Measurements from ENCODE around the gene ZNF689. TPM values are rescaled to one million over a fixed set of nuclear protein-coding genes. Genes with fewer than 3 reads are reported as not detected.
"Not testable (repeated sequence)": the region's sequence is repeated elsewhere in the genome, so short reads cannot be mapped to it uniquely, and the experiment has no call there.

ZNF689 gene
- polyA plus RNA-seq, 12 donors: 6.0 to 12.6 (median 7.5) TPM; not detected in 1

- no peak for DNase-seq
Measured at GRCh38 chr16:30641378-30641982, 31.3 kb upstream of the ZNF689 start.

GRCh38 chr16:30637944-30638343 lies 27.8 kb upstream of the ZNF689 start:
- no peak for DNase-seq

- not testable (repeated sequence) for DNase-seq
Measured at GRCh38 chr16:30637139-30637538, 26.9 kb upstream of the ZNF689 start.

GRCh38 chr16:30636599-30636998 lies 26.4 kb upstream of the ZNF689 start:
- DNase-seq: no peak

DNA sequence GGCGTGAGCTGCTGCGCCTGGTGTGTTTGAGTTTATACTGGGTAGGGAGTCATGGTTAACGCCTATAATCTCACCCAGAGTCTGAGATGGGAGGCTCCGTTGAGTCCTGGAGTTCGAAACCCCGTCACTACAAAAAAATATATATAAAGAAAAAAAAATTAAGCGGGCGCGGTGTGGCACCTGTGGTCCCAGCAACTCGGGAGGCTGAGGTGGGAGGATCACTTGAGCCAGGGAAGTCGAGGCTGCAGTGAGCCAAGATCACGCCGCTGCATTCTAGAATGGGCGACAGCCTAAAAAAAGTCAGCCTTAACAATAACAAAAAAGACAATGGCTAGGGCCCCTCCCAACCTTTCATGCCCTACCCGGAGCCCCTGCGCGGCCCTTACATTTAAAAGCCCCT lies 23.3 kb upstream of the ZNF689 start:
- DNase-seq: no peak

GRCh38 chr16:30632454-30632853 lies 22.3 kb upstream of the ZNF689 start:
- not testable (repeated sequence) for DNase-seq

- peak; percentile 83 for DNase-seq
Measured at GRCh38 chr16:30628628-30629540, 18.7 kb upstream of the ZNF689 start.

- no peak for DNase-seq
Measured at GRCh38 chr16:30626236-30626635, 16.0 kb upstream of the ZNF689 start.

GRCh38 chr16:30623536-30624283 lies 13.5 kb upstream of the ZNF689 start:
- no peak for DNase-seq

GRCh38 chr16:30622455-30623032 lies 12.4 kb upstream of the ZNF689 start:
- DNase-seq: no peak

DNA sequence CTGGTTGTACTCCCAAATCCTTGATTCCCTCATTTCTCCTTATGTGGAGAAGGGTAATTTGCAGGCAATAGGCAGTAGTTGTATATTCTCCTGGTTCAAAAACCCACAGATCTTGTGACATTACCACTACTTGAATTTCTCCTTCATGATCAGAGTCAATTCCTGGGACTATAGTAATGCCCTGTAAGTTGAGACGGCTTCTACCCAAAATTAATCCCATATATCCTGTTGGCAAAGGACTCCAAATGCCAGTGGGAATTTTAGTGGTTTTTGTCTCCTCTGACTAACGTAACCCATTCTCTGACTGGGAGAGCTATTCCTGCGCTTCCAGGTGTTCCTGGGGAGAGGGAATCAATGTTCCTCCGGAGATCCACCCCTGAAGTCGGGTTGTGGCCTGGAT lies 11.6 kb upstream of the ZNF689 start:
- no peak for DNase-seq

DNA sequence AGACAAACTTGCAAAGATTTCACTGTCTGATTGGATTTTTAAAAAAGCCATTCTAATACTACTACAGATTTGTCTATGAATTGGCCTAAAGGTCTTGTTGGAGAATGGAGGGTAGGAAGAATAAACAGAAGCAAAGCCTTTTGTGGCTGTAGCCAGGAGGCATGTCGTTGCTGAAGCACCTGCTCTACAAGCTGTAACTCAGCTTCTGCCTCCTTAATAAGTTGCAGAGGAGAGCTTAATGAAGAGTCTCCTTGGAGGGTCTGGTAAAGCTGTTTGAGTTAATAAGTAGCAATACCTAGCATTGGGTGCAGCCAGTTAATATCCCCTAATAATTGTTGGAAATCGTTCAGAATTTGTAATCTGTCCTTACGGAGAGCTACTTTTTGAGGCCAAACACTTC lies 10.0 kb upstream of the ZNF689 start:
- no peak for DNase-seq

DNA sequence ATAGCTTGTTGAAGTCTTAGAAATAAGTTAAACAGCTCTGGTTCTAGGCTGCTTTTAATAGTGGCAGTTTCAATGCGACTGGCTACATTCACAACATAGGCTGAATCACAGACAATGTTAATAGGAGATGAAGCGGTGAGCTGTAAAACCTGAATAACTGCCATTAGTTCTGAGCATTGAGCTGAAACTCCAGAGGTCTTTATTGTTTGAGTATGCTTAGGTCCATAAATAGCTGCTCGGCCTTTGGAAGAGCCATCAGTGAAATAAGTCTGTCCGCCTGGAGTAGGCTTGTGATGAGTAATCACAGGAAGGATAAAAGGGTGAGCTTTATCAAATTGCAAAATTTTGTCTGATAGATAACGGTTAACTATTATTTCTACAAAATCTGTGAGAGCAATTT lies 9.4 kb upstream of the ZNF689 start:
- no peak for DNase-seq

DNA sequence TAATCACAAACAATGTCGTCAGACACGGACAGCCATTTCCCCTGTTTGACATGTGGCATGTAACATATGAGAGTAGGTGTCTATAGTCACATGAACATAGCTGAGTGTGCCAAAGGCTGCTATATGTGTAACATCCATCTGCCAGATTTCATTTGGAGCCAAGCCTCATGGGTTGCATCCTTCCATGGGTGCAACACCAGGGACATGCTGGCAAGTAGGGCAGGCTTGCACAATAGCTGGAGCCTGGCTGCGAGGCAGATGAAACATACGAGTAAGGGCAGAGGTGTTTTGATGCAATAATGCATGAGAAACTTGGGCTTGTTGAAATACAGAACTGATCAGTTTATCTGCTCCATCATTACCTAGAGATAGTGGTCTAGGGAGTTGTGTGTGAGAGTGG lies 9.0 kb upstream of the ZNF689 start:
- DNase-seq: no peak

- DNase-seq: no peak
Measured at GRCh38 chr16:30615358-30616091, 5.3 kb upstream of the ZNF689 start.

DNA sequence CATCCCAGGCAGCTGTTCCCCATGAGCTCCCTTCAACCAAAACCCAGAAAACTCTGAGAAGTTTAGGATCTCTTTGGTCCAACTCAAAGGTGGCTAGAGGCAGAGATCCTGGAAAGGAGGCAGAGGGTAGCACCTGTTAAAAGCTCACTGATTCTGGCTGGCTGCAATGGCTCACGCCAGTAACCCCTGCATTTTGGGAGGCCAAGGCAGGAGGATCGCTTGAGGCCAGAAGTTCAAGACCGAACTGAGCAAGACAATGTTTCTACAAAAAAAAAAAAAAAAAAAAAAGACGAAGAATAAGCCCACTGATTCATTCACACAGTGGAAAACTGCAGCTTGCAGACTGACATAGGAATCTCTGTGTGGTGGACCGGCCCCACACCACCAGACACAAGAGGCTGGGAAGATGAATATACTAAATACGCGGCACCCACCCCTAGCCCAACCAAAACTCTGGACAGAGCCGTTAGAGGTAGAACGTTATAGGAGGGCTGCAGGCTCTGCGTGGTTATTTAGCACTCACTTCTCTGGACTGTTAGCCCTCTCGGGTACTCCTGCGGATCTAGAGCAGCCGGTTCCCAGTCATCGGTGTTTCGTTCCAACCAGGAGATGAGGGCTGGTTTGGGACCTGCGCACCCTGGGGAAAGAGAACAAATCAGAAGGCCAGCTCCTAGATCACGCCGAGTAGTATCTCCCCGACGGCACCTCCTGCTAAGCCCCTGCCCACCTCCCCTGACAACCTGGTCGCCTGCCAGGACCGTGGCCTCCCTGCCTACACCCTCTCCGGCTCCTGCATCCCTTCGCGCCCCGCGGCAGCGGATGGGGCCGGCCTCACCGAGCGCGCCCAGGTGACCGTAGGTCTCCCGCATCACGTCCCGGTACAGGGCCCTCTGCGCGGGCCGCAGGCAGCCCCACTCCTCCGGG lies 925 bp downstream of the ZNF689 start:
- peak; percentile 49 for DNase-seq

DNA sequence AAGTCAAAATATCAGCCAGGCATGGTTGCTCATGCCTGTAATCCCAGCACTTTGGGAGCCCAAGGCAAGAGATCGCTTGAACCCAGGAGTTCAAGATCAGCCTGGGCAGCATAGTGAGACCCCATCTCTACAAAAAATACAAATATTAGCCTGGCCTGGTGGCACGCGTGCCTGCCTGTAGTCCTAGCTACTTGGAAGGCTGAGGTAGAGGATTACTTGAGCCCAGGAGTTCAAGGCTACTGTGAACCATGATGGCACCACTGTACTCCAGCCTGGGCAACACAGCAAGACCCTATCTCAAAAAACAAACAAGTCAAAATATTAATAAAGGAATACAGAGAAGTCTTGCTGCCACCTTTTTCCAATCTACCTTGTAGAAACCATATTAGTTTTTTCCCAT lies 4.2 kb downstream of the ZNF689 start:
- DNase-seq: no peak

GRCh38 chr16:30605158-30605557 lies 5.0 kb downstream of the ZNF689 start:
- DNase-seq: no peak

- no peak for DNase-seq
Measured at GRCh38 chr16:30604316-30604947, 5.8 kb downstream of the ZNF689 start.

- no peak for DNase-seq
Measured at GRCh38 chr16:30603945-30604315, 6.3 kb downstream of the ZNF689 start.
